Ovary (tissue), 9 donors: Measurements from ENCODE around the gene JPH3. TPM values are rescaled to one million over a fixed set of nuclear protein-coding genes. Genes with fewer than 3 reads are reported as not detected.

Experiments used
- DNase-seq, 5 donors: peaks; one replicate each; pipeline ENCODE4 v3.0.0-alpha.2; 2019 to 2020
- H3K27ac ChIP-seq, 2 donors: fragments of 200-600 bp; one replicate each; pipeline versions ENCODE4 v1.5.1 to v1.8.0; 2019 to 2022
- H3K27me3 ChIP-seq: fragments of 200-600 bp; one replicate; pipeline ENCODE4 v1.8.0; 2022
- H3K36me3 ChIP-seq: fragments of 200-600 bp; sonication (generic); one replicate; pipeline ENCODE4 v1.5.1; 2019
- H3K4me1 ChIP-seq: one replicate; pipeline ENCODE4 v1.8.1; 2013; ENCODE audit warnings: mild to moderate bottlenecking, moderate library complexity; ENCODE audit not compliant: insufficient read depth
- H3K4me3 ChIP-seq: fragments of 200-600 bp; sonication (generic); one replicate; pipeline ENCODE4 v1.5.1; 2017
- H3K9me3 ChIP-seq, 2 donors: fragments of 200-600 bp in 1 of 2; sonication (generic) in 1 of 2; one replicate each; pipeline versions ENCODE4 v1.5.1 to v1.8.1; 2013 to 2019; ENCODE audit warnings: mild to moderate bottlenecking in 1 of 2, moderate library complexity in 1 of 2
- CTCF ChIP-seq, 3 donors: fragments of 450-650 bp in 2 of 3; fragments of 200-600 bp in 1 of 3; IDR thresholded peaks; one replicate each; pipeline versions ENCODE4 v1.5.1 to v1.8.0; 2016 to 2022; ENCODE audit warnings: antibody characterized with exemption in 3 of 3, mild to moderate bottlenecking in 1 of 3
- EP300 ChIP-seq: sonication (generic); formaldehyde crosslinking; IDR thresholded peaks from one replicate; pipeline ENCODE4 v1.6.1; 2017; ENCODE audit warnings: antibody characterized with exemption
- POLR2A ChIP-seq: fragments of 450-650 bp; IDR thresholded peaks from one replicate; pipeline ENCODE4 v1.6.1; 2017; ENCODE audit warnings: antibody characterized with exemption, mild to moderate bottlenecking, moderate library complexity
- WGBS, 3 donors: extraction: QIAGEN DNeasy Blood & Tissue Kit in 1 of 3; methylation state at CpG; one replicate each; pipeline versions ENCODE4 v1.1.5 to v1.1.7; 2013 to 2017; 5-methylcytosine and 5-hydroxymethylcytosine counted together
- intact Hi-C, 4 donors: fragments of 100-400 bp; cut with DNase I; formaldehyde crosslinking; loops; one replicate each; pipeline versions ENCODE4 v1.11.0 to v1.15.1; 2022 to 2023
- polyA plus RNA-seq, 2 donors: library from polyadenylated mRNA; stranded (reverse); fragments of 200-250 nt in 1 of 2; fragments of 350-450 nt in 1 of 2; fragmentation: Illumina TruSeq in 1 of 2; extraction: RNeasy Lipid Tissue Mini Kit (QIAGEN cat#74804) in 1 of 2; gene quantifications; one replicate each; pipeline ENCODE4 v1.2.3, GENCODE V29; 2013 to 2014
- total RNA-seq, 7 donors: library from RNA; depleted of rRNA in 2 of 7; stranded (reverse); fragments of >200 nt in 2 of 7; fragmentation: NEBNext Ultra II Directional in 3 of 7; extraction: Animal tissue kit (Norgen Biotek cat#: 25700) in 3 of 7; gene quantifications; one replicate each; pipeline versions ENCODE4 v1.1.0 to v1.2.4, GENCODE V29; 2016 to 2023
- donor health status: DM: no; HTN: no; CAD: no; lungs with moderate emphysema.
- donor health status: DM: no; HTN: no; CAD: no.
- donor health status: Bipolar disorder and iron deficiency.
- donor health status: DM: yes; HTN: yes; CAD: no.
- donor health status: DM: no; HTN: no; CAD: no.
- donor health status: DM: yes; HTN: yes; CAD: no.

Gene JPH3
- total and polyA plus RNA-seq, 9 donors, result 0.11 to 0.62 (median 0.30) TPM; not detected in 3

GRCh38 chr16:87602821-87603683 is 744 bp downstream of the JPH3 start:
- intact Hi-C loops, result no loop called here
- H3K4me3 ChIP-seq, result no peak overlapping the region
- no peak overlapping the region for H3K27ac ChIP-seq
- H3K9me3 ChIP-seq, result no peaks in the 10 kb centered on the region
- H3K36me3 ChIP-seq, result no peaks in the 10 kb centered on the region
- 1% methylated on average over 41 to 97 of the region's 97 CpGs for WGBS, 3 donors
- H3K4me1 ChIP-seq, result peaks cover 1% of the 10 kb centered on the region
- H3K27me3 ChIP-seq, result peaks cover 10% of the 10 kb centered on the region
- DNase-seq, result no peak
- no peak for TF ChIP-seq POLR2A
- TF ChIP-seq CTCF (IDR thresholded peaks at IDR 0.05), result no peak
- no peak for TF ChIP-seq EP300

- TF ChIP-seq CTCF (IDR thresholded peaks at IDR 0.05) (no peak), EP300 (no peak), POLR2A (no peak)
- Histone ChIP-seq H3K4me3 (no peak overlapping the region), H3K9me3 (no peaks in the 10 kb centered on the region), H3K27me3 (peaks cover 10% of the 10 kb centered on the region), H3K4me1 (peaks cover 1% of the 10 kb centered on the region), H3K36me3 (no peaks in the 10 kb centered on the region), H3K27ac (no peak overlapping the region)
- no peak for DNase-seq
- intact Hi-C loops, result no loop called here
- 5 to 15% (median 8%) methylated on average over 37 to 44 of the region's 44 CpGs for WGBS, 3 donors
These were observed 1.7 kb downstream of the JPH3 start for GRCh38 chr16:87603684-87604633.

GRCh38 chr16:87604634-87605111 is 2.4 kb downstream of the JPH3 start:
- H3K4me1 ChIP-seq, result peaks cover 1% of the 10 kb centered on the region
- DNase-seq, result no peak
- no peak overlapping the region for H3K27ac ChIP-seq
- no peak for TF ChIP-seq CTCF (IDR thresholded peaks at IDR 0.05)
- TF ChIP-seq POLR2A, result no peak
- no peak for TF ChIP-seq EP300
- H3K4me3 ChIP-seq, result no peak overlapping the region
- intact Hi-C loops, result no loop called here
- H3K36me3 ChIP-seq, result no peaks in the 10 kb centered on the region
- no peaks in the 10 kb centered on the region for H3K9me3 ChIP-seq
- peaks cover 10% of the 10 kb centered on the region for H3K27me3 ChIP-seq
- WGBS, 3 donors, result 58 to 69% (median 61%) methylated on average over 22 of the region's 22 CpGs

- intact Hi-C loops, result no loop called here
- H3K4me3 ChIP-seq, result no peak overlapping the region
- no peak for DNase-seq
- TF ChIP-seq POLR2A, result no peak
- H3K27me3 ChIP-seq, result peaks cover 5% of the 10 kb centered on the region
- H3K27ac ChIP-seq, result no peak overlapping the region
- H3K36me3 ChIP-seq, result no peaks in the 10 kb centered on the region
- 78 to 86% (median 80%) methylated on average over 19 of the region's 19 CpGs for WGBS, 3 donors
- peaks cover 1% of the 10 kb centered on the region for H3K4me1 ChIP-seq
- H3K9me3 ChIP-seq, result no peaks in the 10 kb centered on the region
These were observed 4.9 kb downstream of the JPH3 start for GRCh38 chr16:87607223-87607622.
